ENCODE data around the gene TBX1.

Gene TBX1

GRCh38 chr22:19729507-19729906 is 31.1 kb upstream of the TBX1 start:
- Histone ChIP-seq H3K27me3 (ENCODE audit: insufficient read depth, poor library complexity, severe bottlenecking) (peaks cover 4% of the 10 kb centered on the region), H3K27ac (replicated peaks) (no peak overlapping the region), H3K4me3 (replicated peaks; ENCODE audit: insufficient read depth, low read length) (no peak overlapping the region)
- TF ChIP-seq CTCF (IDR thresholded peaks at IDR 0.05; ENCODE audit: insufficient read depth, low read length) (no peak), POLR2AphosphoS5 (IDR thresholded peaks at IDR 0.05; ENCODE audit: low read depth) (no peak), GABPA (IDR thresholded peaks at IDR 0.05; ENCODE audit: low read depth) (no peak), SPI1 (IDR thresholded peaks at IDR 0.05; ENCODE audit: borderline replicate concordance, low read depth) (no peak), REST (IDR thresholded peaks at IDR 0.05; ENCODE audit: insufficient replicate concordance, low read depth) (no peak)
- no peak for DNase-seq (ENCODE audit: low read depth in 1 of 2, low spot score in 1 of 2)

GRCh38 chr22:19730198-19730597 is 30.4 kb upstream of the TBX1 start:
- TF ChIP-seq POLR2AphosphoS5 (IDR thresholded peaks at IDR 0.05; ENCODE audit: low read depth) (no peak), REST (IDR thresholded peaks at IDR 0.05; ENCODE audit: insufficient replicate concordance, low read depth) (no peak), GABPA (IDR thresholded peaks at IDR 0.05; ENCODE audit: low read depth) (no peak), CTCF (IDR thresholded peaks at IDR 0.05; ENCODE audit: insufficient read depth, low read length) (no peak), SPI1 (IDR thresholded peaks at IDR 0.05; ENCODE audit: borderline replicate concordance, low read depth) (no peak)
- no peak for DNase-seq (ENCODE audit: low read depth in 1 of 2, low spot score in 1 of 2)
- Histone ChIP-seq H3K27ac (replicated peaks) (no peak overlapping the region), H3K4me3 (replicated peaks; ENCODE audit: insufficient read depth, low read length) (no peak overlapping the region), H3K27me3 (ENCODE audit: insufficient read depth, poor library complexity, severe bottlenecking) (no peaks in the 10 kb centered on the region)

DNA sequence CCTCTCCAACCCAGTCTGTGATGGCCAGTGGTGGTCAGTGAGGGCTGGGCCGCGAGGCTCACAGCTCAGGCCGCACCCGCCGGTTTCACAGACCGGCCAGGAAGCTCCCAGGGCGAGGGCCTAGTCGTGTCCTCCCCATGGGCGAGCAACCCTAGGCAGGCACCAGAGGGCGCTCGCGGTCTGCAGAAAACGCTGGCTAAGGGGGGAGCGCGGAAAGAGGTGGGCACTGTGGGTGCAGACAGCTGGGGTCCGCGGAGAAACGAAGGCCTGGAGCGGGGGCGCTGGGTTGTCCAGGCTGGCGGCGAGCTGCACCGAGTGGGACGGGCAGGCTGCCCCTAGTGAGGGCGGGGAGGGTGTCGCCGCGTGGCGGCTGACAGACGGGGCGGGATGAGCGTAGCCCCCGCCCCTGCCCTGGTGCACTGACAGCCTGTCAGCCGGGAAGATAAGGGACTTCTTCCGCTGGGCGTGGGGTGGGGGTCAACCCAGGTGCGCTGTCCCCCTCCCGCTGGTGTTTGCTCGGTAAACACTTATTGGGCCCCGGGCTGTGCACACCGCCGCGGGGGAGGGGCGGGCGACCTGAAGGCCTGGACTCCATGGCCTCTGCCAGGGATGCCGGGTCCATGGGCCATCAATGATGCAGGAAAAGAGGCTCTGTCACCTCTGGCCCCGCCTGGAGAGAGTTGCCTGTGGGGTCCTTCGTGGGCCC is 29.8 kb upstream of the TBX1 start:
- no peaks in the 10 kb centered on the region for H3K27me3 ChIP-seq (ENCODE audit: insufficient read depth, poor library complexity, severe bottlenecking)
- peak; percentile 43 to 69 for DNase-seq (ENCODE audit: low read depth in 1 of 2, low spot score in 1 of 2)
- H3K4me3 ChIP-seq (replicated peaks; ENCODE audit: insufficient read depth, low read length), result peak overlapping the region; percentile 18
- TF ChIP-seq SPI1 (IDR thresholded peaks at IDR 0.05; ENCODE audit: borderline replicate concordance, low read depth) (no peak), CTCF (IDR thresholded peaks at IDR 0.05; ENCODE audit: insufficient read depth, low read length) (peak; percentile 52), REST (IDR thresholded peaks at IDR 0.05; ENCODE audit: insufficient replicate concordance, low read depth) (no peak), GABPA (IDR thresholded peaks at IDR 0.05; ENCODE audit: low read depth) (no peak), POLR2AphosphoS5 (IDR thresholded peaks at IDR 0.05; ENCODE audit: low read depth) (no peak)
- no peak overlapping the region for H3K27ac ChIP-seq (replicated peaks)

Measured in HL-60 (cell line).